ENCODE measurements around the gene SRPX.

SRPX gene

GRCh38 chrX:38205039-38205438 lies 15.6 kb downstream of the SRPX start:
- H3K27me3 Mint-ChIP-seq (ENCODE audit: low read depth) = no peaks in the 10 kb centered on the region
- no peak overlapping the region for H3K27ac Mint-ChIP-seq

GRCh38 chrX:38192007-38192810 lies 28.5 kb downstream of the SRPX start:
- no peak overlapping the region for H3K4me3 Mint-ChIP-seq
- TF ChIP-seq CTCF (IDR thresholded peaks at IDR 0.05; ENCODE audit: unreplicated experiment in 3 of 3) = peak in 2 of 3 experiments; percentile 13 to 28
- H3K36me3 Mint-ChIP-seq (ENCODE audit: low read depth) = no peaks in the 10 kb centered on the region
- no peaks in the 10 kb centered on the region for H3K9me3 Mint-ChIP-seq
- no peak overlapping the region for H3K27ac Mint-ChIP-seq
- H3K27me3 Mint-ChIP-seq (ENCODE audit: low read depth) = no peaks in the 10 kb centered on the region
- H3K4me1 Mint-ChIP-seq = peaks cover 6% of the 10 kb centered on the region

More at GRCh38 chrX:38205039-38205438, 15.6 kb downstream of the SRPX start:
- Mint-ChIP-seq H3K9me3 (peaks cover 13% of the 10 kb centered on the region), H3K4me3 (no peak overlapping the region), H3K36me3 (ENCODE audit: low read depth) (no peaks in the 10 kb centered on the region), H3K4me1 (no peaks in the 10 kb centered on the region)
- no peak for TF ChIP-seq CTCF (IDR thresholded peaks at IDR 0.05; ENCODE audit: unreplicated experiment in 3 of 3)

GRCh38 chrX:38189431-38190250 lies 31.0 kb downstream of the SRPX start:
- Mint-ChIP-seq H3K4me1 (peaks cover 6% of the 10 kb centered on the region), H3K36me3 (ENCODE audit: low read depth) (no peaks in the 10 kb centered on the region), H3K4me3 (no peak overlapping the region), H3K27ac (peak overlapping the region in 2 of 3 experiments; percentile 8 to 33), H3K9me3 (peaks cover 3% of the 10 kb centered on the region), H3K27me3 (ENCODE audit: low read depth) (no peaks in the 10 kb centered on the region)
- TF ChIP-seq CTCF (IDR thresholded peaks at IDR 0.05; ENCODE audit: unreplicated experiment in 3 of 3) = no peak

GRCh38 chrX:38183596-38183995 lies 37.1 kb downstream of the SRPX start:
- Mint-ChIP-seq H3K36me3 (ENCODE audit: low read depth) (no peaks in the 10 kb centered on the region), H3K4me3 (no peak overlapping the region), H3K27me3 (ENCODE audit: low read depth) (no peaks in the 10 kb centered on the region), H3K27ac (peak overlapping the region in 2 of 3 experiments; percentile 35 to 62), H3K9me3 (peaks cover 3% of the 10 kb centered on the region), H3K4me1 (peaks cover 7% of the 10 kb centered on the region)
- no peak for TF ChIP-seq CTCF (IDR thresholded peaks at IDR 0.05; ENCODE audit: unreplicated experiment in 3 of 3)

- Mint-ChIP-seq H3K36me3 (ENCODE audit: low read depth) (no peaks in the 10 kb centered on the region), H3K27ac (no peak overlapping the region), H3K4me1 (peaks cover 7% of the 10 kb centered on the region), H3K9me3 (peaks cover 3% of the 10 kb centered on the region), H3K4me3 (no peak overlapping the region), H3K27me3 (ENCODE audit: low read depth) (no peaks in the 10 kb centered on the region)
- no peak for TF ChIP-seq CTCF (IDR thresholded peaks at IDR 0.05; ENCODE audit: unreplicated experiment in 3 of 3)
Measured at GRCh38 chrX:38181357-38181756, 39.3 kb downstream of the SRPX start.
